Measurements from ENCODE around the gene OSTM1.
"Not testable (repeated sequence)": the region's sequence is repeated elsewhere in the genome, so short reads cannot be mapped to it uniquely, and the experiment has no call there.

OSTM1 gene

DNA sequence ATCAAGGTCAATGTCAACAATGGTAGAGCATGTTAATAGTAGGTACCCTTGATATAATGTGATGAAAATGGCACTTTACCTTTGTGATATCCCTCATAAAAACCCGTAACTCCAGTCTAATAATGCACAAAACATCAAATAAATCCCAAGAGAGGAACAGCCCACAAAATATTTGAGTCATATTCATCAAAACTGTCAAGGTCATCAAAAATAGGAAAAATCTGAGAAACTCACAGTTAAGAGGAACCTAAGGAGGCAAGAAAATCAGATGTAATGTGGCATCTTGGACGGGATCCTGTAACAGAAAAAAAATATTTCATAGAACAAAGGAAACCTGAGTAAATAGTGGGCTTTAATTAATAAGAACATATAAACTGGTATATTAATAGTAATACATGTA lies 25.5 kb upstream of the OSTM1 start:
- no peak for DNase-seq

DNA sequence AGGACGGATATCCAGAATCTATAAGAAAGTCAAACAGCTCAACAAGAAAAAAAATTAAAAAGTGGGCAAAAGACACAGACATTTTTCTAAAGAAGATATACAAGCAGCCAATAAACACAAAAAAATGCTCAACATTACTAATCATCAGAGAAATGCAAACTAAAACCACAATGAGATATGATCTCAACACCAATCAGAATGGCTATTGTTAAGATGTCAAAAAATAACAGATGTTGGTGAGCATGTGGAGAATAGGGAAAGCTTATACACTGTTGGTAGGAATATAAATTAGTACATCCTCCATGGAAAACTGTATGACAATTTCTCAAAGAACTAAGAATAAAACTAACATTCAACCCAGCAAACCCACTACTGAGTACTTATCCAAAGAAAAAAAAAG lies 23.3 kb upstream of the OSTM1 start:
- DNase-seq = no peak

DNA sequence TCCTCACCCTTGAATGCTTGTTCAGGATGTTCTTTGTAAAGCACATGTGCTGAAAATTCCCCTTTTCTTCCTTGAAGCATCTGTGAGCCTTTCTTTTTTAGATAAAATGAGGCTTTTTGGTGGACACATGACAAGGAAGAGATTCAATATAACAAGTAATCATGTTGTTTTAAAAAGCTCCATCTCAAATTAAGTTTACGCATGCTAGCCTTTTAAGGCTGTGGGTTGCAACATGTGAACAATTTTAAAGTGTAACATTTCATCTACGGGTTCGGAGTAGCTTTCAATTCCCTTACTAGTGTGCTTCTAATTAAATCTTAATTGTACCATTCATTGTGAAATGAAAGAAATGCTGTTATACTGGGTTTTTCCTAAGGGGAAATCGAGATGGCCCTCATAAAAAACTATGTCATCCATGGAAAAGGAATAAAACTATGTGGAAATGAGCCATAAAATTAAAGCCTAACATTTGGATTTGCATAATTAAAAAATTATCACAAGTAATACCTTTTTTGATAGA lies 19.3 kb upstream of the OSTM1 start:
- DNase-seq = no peak

DNA sequence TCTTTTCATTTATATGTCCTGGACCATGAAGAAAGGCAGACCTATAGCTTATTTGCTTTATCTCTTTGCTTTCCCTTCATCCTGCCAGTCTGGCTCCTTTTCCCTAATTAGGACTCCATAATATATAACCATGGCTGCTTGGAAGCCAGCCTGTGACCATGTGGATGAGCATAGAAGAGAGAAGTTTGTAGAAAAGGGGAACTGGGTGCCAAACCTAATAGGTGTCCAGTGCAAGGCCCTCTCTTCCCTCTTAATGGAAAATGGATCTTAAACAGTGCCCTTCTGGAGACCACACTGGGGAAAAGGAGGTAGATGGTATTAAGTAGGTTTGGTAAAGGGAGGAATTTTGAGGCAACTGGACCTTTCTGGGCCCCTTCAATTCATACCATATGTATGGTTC lies 16.7 kb upstream of the OSTM1 start:
- DNase-seq = no peak

DNA sequence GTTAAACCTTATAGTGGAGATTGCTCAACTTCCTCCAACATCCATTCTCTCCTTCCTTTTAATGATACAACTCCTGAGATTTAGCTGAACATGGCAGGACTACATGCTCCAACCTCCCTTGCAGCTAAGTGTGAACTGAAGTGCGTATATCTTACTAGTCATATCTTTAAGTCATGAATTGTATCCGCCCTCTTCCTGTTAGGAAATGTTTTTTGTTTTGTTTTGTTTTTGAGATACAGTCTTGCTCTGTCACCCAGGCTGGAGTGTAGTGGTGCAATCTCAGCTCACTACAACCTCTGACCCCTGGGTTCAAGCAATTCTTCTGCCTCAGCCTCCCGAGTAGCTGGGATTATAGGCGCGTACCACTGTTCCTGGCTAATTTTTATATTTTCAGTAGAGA lies 8.8 kb upstream of the OSTM1 start:
- peak; percentile 9 to 14 for DNase-seq

DNA sequence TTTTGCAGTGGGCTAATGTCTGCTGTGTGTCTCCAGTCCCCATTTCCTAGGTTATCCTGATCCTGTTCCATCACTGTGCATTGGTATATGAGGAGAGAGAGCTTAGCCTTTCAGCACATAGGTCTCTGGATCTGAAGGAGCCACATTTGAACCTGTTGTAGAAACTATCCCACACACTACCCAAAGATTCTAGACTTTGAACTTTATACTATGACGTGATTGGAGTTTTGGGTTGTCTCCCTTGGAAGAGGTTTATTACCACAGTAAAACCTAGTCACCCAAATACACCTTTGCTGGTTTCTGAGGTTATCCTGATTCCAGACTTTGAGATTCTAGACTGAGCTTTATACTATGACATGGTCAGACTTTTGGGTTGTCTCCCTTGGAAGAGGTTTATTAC lies 8.0 kb upstream of the OSTM1 start:
- DNase-seq = no peak

DNA sequence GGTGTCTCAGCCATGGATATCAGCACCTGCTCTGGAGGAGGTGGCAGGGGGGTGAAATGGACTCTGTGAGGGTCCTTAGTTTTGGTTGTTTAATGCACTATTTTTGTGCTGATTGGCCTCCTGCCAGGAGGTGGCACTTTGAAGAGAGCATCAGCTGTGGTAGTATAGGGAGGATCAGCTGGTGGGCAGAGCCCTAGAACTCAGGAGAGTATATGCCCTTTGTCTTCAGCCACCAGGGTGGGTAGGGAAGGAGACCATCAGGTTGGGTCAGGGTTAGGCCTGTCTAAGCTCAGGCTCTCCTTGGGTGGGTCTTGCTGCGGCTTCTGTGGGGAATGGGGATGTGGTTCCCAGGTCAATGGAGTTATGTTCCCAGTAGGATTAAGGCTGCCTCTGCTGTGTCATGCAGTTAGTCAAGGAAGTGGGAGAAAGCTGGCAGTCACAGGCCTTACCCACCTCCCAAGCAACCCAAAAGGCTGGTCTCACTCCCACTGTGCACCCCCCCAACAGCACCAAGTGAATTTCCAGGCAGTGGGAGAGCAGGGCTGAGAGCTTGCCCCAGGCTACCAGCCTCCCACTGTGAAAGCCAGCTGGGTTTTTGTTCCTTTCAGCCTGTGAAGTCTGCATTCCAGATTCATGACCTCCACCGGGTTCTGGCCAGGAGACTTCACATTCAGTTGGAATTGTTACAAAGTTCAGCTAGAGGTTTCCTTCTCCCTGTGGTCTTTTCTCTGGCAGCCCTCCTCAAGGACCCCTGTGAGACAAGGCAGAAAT lies 5.7 kb upstream of the OSTM1 start:
- no peak for DNase-seq

DNA sequence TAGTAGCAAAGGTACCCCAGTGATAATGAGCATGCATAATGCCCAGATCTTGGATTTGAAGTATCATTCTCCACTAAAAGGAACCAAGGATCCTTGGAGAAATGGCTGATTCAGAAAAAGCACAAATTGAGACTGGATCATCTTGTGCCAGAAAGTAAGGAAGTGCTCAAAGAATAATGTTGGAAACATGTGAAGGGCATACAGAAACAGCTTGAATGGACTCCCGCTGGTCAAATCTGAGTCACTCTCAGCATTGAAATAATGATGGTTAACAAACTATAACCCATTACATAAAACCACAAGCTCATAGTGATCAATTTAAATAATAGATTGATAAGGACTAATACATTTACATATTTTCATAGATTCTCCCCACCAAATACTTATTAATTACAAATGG lies 3.6 kb upstream of the OSTM1 start:
- no peak for DNase-seq

DNA sequence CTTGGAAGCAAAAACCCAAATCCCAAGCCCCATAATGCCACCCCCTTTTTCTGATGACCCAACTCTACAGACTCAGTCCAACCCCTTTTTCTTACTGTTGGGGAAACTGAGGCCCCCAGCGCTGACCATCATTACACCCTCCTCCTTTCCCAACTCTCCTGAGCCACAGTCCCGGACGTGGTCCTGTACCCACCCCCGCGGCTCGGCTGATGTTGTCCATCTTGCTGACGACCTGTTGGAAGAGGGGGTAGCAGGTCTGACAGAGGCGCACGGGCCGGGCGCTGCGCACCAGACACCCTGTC lies 533 bp downstream of the OSTM1 start:
- no peak for DNase-seq

DNA sequence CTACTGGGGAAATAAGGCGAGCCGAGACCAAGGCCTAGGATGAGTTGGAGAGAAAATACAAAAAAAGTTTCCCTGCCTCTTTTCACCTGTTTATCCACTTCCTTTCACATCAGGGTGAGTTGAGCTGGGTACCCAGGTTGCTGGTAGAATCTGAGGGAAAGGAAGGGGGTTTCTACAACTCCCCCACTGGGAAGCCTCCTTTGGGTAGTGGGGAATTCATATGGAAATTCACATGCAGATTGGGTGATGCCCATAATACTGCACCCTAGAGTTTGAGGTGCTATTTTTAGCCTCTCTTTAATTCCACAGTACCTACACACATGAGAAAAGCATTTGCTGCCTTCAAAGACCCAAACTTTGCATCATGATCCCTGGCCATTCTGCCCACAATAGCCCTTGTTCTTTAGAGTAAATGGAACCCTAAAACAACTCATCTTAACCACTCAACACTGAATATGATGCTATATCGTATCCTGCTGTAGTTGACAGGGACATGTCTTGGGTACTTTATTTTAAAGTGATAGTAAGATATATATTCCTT lies 2.7 kb downstream of the OSTM1 start:
- DNase-seq = no peak

DNA sequence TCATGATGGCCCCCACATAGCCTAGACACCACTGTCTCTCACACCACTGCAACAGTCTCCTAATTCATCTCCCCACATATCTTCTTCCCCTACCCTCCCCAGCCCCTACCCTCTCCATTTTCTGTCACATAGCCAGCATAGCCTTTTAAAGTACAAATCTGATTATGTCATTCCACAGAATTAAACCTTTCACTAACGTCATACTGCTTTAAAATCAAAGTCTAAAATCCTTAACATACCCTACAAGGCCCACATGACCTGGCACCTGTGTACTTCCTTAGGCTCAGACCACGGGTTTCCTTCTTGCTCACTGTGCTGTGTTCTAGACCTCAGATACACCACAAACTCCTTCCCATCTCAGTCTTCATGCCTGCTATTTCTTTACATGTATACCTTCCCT lies 5.9 kb downstream of the OSTM1 start:
- DNase-seq = no peak

DNA sequence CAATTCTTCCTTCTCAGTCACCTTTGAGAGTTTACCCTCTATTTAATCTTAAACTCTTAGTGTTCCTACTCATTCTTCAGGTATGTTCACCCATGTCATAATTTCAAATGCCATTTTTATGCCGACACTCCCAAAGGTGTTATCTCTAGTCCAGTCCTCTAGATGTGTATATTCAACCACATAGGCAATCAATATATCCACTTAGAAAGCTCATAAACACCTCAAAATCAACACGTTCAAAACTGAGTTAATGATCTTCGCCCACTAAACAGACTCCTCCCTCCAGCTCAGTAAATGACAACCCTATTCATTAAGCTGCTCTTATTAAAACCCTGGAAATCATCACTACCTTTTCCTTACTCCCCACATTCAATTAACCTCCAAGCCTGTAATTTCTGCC lies 6.4 kb downstream of the OSTM1 start:
- DNase-seq = no peak

DNA sequence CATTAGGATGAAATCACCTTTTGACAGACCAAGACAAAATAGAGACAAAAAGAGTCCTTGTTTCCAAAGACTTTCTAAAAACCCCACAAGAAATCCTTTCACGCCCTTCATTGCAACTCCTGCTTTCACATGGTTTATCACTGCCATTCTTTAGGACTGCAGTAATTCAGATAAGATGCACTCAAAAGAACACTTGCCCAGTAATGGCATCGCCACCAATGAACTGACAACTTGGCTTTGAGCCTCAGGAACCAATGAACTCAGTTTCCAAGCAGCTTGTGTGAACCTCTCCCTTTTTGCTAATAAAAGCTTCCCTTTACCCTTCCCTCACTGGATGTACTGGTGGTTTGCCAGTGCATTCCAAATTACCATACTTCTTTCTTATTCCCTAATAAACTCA lies 21.8 kb downstream of the OSTM1 start:
- no peak for DNase-seq

DNA sequence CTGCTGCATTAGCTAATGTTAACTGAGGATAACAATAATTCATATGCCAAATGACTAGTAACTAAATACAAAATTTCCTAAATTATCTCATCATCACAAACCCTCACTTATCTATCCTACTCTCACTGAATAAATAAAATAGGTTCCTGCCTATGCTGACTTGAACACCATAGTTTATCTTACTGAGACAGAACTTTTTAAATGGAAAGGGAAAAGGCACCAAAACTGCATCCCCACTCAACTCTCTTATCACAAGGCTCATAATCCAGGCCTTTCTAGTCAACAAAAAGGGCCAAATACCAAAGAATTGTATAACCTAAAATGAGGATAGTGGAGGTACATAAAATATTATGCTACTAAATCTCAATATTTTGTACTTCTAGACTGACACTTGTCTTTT lies 23.1 kb downstream of the OSTM1 start:
- no peak for DNase-seq

DNA sequence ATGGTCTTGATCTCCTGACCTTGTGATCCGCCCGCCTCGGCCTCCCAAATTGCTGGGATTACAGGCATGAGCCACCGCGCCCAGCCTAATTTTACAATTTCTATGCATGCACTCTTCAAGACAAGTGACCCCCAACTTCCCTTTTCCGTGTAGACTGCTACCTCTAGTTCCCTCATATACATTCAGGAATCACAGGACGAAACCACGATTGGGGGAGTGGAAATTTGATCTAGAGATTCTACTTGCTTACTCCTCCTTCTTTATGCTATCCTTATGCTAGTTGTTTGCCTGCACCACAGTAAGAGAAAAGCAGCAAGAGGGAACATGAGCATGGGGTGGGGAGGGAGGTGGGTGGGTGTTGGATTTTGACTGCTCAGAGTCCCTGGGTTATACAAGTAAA lies 34.9 kb downstream of the OSTM1 start:
- no peak for DNase-seq

DNA sequence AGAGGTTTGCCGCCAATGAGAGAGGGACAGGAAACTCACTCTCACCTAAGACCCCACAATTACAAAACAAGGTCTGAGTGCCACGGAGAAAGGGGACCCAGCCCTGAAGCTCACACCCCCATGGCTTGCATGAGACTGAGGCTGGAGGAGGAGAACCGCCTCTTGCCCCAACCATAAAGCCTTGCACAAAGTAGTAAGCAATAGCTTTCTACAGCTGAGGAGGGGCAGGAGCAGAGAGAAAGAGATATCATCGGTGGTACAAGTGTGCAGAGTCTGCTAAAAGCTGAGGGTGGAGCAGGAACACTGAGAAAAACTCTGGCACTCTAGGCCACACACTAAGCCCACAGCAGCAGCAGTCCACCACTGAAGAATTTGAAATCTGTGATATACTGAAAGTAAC lies 37.7 kb downstream of the OSTM1 start:
- DNase-seq = no peak

DNA sequence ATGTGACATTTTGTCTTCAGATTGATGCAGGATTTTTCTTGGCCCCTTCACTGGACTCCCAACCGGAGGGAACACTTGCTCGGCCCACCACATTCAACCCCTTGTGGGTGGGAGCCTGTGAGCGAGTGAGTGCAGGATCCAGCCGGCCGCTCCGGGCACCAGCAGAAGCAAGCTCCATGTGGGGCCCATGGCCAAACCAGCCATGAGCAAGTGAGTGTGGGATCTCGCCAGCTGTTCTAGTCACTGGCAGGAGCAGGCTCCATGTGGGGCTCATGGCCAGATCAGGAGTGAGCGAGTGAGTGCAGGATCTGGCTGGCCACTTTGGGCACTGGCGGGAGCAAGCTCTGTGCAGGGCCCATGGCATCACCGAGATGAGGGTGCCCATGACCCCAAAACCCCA lies 42.6 kb downstream of the OSTM1 start:
- no peak for DNase-seq

DNA sequence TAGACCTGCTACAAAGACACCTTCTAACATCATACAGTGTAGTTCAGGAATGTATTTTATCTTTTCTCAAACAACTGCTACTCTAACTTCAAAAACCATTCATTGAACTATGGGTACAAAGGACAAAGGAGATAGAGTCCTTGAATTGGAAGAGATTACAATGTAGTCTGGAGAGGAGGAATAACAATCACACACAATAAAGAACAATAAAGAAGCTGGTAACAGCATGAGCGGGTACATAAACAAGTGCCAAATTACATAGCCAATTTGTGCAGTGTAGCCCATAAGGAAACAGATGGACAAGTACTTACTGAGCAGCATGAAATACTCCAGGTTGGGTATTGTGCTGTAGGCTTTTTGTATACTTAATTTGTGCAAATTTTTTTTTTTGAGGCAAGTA lies 44.3 kb downstream of the OSTM1 start:
- no peak for DNase-seq

DNA sequence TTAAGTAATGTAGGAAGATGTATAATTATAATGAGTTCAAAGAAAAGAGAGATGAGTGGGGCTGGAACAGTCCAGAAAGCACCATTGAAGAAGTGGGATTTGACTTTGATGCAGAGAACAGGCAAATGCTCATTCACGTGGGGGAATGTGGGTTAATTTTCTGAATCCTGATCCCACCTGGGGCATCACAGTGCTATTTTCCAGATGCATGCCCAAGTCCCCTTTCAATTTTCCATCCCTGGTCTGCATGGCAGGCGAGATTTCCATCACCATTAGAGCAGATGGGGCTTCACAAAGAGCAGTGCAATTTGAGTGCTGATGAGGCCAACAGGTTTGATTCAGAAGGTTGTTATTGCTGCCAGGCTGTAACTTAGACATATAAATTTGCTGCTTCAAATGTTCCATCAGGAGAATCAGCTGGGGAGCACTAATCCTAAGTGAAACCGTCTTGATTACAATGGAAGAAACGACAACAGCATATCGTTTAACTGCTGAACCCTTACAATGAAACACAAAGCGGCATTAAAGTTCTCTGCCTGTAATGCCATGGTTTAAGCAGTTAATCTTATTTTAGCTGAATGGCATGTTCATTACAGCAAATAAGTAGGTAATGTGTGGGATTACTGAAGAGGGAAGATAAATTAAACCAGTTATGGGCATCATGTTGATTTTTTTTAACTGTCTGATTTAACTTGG lies 45.2 kb downstream of the OSTM1 start:
- no peak for DNase-seq

DNA sequence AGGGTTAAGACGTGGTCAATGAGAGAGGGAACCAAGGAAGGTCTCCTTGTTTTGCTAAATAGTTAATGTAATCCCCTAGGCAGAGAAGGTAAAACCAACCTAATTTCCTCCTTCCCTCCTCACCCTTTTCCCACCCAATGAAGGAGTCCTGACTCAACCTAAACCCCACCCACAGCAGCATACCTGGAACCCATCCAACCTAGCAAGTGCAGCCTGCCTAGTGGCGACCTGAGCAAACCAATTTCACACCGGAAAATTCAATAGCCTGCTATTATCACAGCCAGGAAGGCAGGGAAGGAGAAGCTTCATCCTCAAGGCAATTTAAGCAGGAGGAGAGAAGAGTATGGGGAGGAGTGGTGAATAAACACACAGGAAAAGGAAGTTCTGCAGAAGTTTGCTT lies 46.9 kb downstream of the OSTM1 start:
- no peak for DNase-seq

DNA sequence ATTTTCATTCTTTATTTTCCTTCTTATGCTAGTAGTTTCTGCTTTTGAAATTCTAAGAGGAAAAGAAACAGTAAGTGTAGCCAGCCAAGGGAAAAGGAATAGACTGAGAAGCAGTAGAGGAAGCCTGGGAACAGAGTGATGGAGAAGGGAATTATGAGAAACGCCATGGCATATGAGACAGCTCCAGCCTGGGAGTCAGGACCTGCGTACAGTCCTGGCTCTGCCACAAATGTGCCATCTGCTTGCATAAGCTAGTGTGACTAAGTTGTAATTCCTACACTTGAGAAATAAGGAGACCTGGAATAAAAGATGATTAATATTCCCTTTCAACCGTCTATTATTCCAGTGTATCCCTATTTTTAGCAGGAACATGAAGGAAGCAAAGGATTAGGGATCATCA lies 47.5 kb downstream of the OSTM1 start:
- no peak for DNase-seq

DNA sequence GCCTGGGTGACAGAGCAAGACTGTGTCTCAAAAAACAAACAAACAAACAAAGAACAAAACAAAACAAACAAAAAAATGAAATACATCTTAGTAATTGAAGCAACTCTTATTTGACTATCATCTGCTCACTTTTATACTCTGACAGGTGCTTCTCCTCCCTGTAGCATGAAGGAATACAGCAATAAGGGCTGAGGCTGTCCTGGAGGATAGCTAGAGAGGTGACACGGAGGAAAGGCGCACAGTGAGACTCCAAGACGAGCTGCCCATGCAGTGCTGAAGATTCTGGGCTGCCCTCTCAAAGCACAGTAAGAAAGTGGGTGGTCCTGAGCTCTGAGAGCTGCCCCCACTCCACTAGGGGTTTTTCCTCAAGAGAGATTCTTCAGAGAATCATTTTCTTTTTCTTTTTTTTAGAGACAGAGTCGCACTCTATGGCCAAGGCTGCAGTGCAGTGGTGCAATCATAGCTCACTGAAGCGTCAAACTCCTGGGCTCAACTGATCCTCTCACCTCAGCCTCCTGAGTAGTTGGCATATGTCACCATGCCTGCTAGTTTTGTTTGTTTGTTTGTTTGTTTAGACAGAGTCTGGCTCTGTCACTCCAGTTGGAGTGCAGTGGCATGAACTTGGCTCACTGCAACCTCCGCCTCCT lies 50.0 kb downstream of the OSTM1 start:
- DNase-seq = no peak

DNA sequence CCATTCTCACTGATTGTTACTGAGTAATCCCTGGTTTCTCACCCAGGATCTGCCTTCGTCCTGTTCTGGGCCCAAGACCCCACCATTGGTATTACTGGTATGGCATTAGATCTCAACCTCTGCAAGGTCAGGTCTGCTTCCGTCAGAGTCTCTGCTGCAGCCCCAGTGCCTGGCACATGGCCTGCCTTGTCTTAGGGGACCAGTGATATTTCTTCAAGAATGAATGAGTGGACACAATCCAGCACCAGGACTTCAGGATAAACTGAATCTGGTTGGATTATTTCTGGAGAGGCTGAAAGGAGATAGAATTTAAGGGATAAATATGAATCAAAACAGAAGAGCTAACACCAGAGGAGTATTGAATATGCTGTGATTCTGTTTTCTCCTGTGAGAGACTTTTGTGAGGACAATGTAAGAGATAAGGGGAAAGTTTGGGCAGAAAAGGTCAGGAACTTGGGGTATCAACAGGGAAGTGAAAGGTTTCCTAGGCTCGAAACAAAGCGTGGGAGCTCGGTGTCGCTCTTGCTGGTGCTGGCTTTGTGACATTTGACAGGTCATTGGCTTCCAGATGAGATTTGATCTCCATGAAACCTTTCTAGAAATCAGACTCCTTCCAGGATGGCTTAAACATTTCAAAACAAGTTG lies 53.9 kb downstream of the OSTM1 start:
- no peak for DNase-seq

DNA sequence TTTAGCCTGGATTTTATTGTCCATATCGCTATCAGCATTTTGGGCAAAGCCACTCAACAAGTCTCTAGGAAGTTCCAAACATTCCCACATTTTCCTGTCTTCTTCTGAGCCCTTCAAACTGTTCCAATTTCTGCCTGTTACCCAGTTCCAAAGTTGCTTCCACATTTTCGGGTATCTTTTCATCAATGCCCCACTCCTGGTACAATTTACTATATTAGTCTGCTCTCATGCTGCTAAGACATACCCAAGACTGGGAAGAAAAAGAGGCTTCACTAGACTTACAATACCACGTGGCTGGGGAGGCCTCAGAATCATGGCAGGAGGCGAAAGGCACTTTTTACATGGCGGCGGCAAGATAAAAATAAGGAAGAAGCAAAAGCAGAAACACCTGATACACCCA lies 58.3 kb downstream of the OSTM1 start:
- not testable (repeated sequence) for DNase-seq
